H9 (cell line): ENCODE measurements around the gene UBXN10. TPM values are rescaled to one million over a fixed set of nuclear protein-coding genes. Genes with fewer than 3 reads are reported as not detected.

ENCODE experiments used
- DNase-seq: peaks from one replicate; pipeline ENCODE4 v3.0.0-alpha.2; 2017
- H2AFZ ChIP-seq: one replicate; pipeline ENCODE4 v1.6.1; 2013; ENCODE audit warnings: mild to moderate bottlenecking, low read length, control low read depth, moderate library complexity
- H2AK5ac ChIP-seq: 2 replicates; pipeline ENCODE4 v1.6.1; 2013; ENCODE audit warnings: low read length, control low read depth, mixed read lengths; ENCODE audit not compliant: insufficient read length
- H2BK120ac ChIP-seq: one replicate; pipeline ENCODE4 v1.6.1; 2013; ENCODE audit warnings: low read depth, mild to moderate bottlenecking, low read length, control low read depth, inconsistent platforms; ENCODE audit not compliant: poor library complexity, severe bottlenecking
- H2BK12ac ChIP-seq: 2 replicates; pipeline ENCODE4 v1.6.1; 2013; ENCODE audit warnings: low read length, control low read depth, mixed read lengths, low read depth; ENCODE audit not compliant: insufficient read length
- H2BK15ac ChIP-seq: 2 replicates; pipeline ENCODE4 v1.6.1; 2013; ENCODE audit warnings: low read depth, low read length, control low read depth
- H2BK20ac ChIP-seq: one replicate; pipeline ENCODE4 v1.6.1; 2013; ENCODE audit warnings: low read depth, mild to moderate bottlenecking, low read length, control low read depth, inconsistent platforms; ENCODE audit not compliant: poor library complexity, severe bottlenecking
- H2BK5ac ChIP-seq: 2 replicates; pipeline ENCODE4 v1.6.1; 2013; ENCODE audit warnings: low read length, control low read depth, mixed read lengths; ENCODE audit not compliant: insufficient read length
- H3K14ac ChIP-seq: 2 replicates; pipeline ENCODE4 v1.6.1; 2013; ENCODE audit warnings: low read length, control low read depth; ENCODE audit not compliant: insufficient read depth
- H3K18ac ChIP-seq: 2 replicates; pipeline ENCODE4 v1.6.1; 2013; ENCODE audit warnings: low read depth, mild to moderate bottlenecking, mixed read lengths, low read length, control low read depth; ENCODE audit not compliant: insufficient read length
- H3K23ac ChIP-seq: 2 replicates; pipeline ENCODE4 v1.6.1; 2013; ENCODE audit warnings: low read length, control low read depth, mixed read lengths, low read depth; ENCODE audit not compliant: insufficient read length
- H3K23me2 ChIP-seq: 2 replicates; pipeline ENCODE4 v1.6.1; 2013; ENCODE audit warnings: low read depth, mild to moderate bottlenecking, mixed read lengths, low read length, control low read depth; ENCODE audit not compliant: insufficient read length, poor library complexity, severe bottlenecking
- H3K27ac ChIP-seq: 2 replicates; pipeline ENCODE4 v1.5.1; 2013; ENCODE audit warnings: low read length, control low read depth, mixed read lengths, low read depth; ENCODE audit not compliant: insufficient read length
- H3K27me3 ChIP-seq: 2 replicates; pipeline ENCODE4 v1.6.1; 2013; ENCODE audit warnings: low read length, control low read depth, inconsistent platforms; ENCODE audit not compliant: insufficient read depth
- H3K4ac ChIP-seq: 2 replicates; pipeline ENCODE4 v1.6.1; 2013; ENCODE audit warnings: low read depth, mild to moderate bottlenecking, control low read depth, inconsistent platforms, low read length, moderate library complexity
- H3K4me1 ChIP-seq: 2 replicates; pipeline ENCODE4 v1.6.1; 2013; ENCODE audit warnings: low read length, control low read depth, inconsistent platforms; ENCODE audit not compliant: insufficient read depth
- H3K4me2 ChIP-seq: 2 replicates; pipeline ENCODE4 v1.6.1; 2013; ENCODE audit warnings: low read length, control low read depth, mixed read lengths; ENCODE audit not compliant: insufficient read length, insufficient read depth
- H3K56ac ChIP-seq: 2 replicates; pipeline ENCODE4 v1.6.1; 2013; ENCODE audit warnings: low read depth, mild to moderate bottlenecking, mixed read lengths, low read length, control low read depth; ENCODE audit not compliant: insufficient read length
- H3K79me1 ChIP-seq: 2 replicates; pipeline ENCODE4 v1.6.1; 2013; ENCODE audit warnings: low read depth, mild to moderate bottlenecking, moderate library complexity, low read length, control low read depth, inconsistent platforms; ENCODE audit not compliant: insufficient read depth, poor library complexity, severe bottlenecking
- H3K79me2 ChIP-seq: 2 replicates; pipeline ENCODE4 v1.6.1; 2013; ENCODE audit warnings: low read length, control low read depth, inconsistent platforms; ENCODE audit not compliant: insufficient read depth
- H3K9ac ChIP-seq: 2 replicates; pipeline ENCODE4 v1.6.1; 2013; ENCODE audit warnings: low read length, control low read depth, mixed read lengths; ENCODE audit not compliant: insufficient read length; ENCODE audit errors: extremely low read depth
- H3K9me3 ChIP-seq: one replicate; pipeline ENCODE4 v1.6.1; 2013; ENCODE audit warnings: low read depth, low read length, inconsistent platforms; ENCODE audit not compliant: control insufficient read depth
- H3T11ph ChIP-seq: one replicate; pipeline ENCODE4 v1.6.1; 2013; ENCODE audit warnings: mild to moderate bottlenecking, low read length, control low read depth, inconsistent platforms
- H4K20me1 ChIP-seq: one replicate; pipeline ENCODE4 v1.6.1; 2013; ENCODE audit not compliant: control insufficient read depth, insufficient read length, insufficient read depth
- H4K5ac ChIP-seq: 2 replicates; pipeline ENCODE4 v1.6.1; 2013; ENCODE audit warnings: low read depth, mild to moderate bottlenecking, mixed read lengths, low read length, control low read depth; ENCODE audit not compliant: insufficient read length
- H4K8ac ChIP-seq: replicated peaks from 2 replicates; pipeline ENCODE4 v1.6.1; 2013; ENCODE audit warnings: low read length, control low read depth, mixed read lengths, low read depth; ENCODE audit not compliant: insufficient read length
- H4K91ac ChIP-seq: 2 replicates; pipeline ENCODE4 v1.6.1; 2013; ENCODE audit warnings: low read depth, mild to moderate bottlenecking, moderate library complexity, mixed read lengths, low read length, control low read depth; ENCODE audit not compliant: insufficient read length
- H3K27ac Mint-ChIP-seq, 3 experiments: 2 replicates in 2 of 3; 3 replicates in 1 of 3; pipeline ENCODE4 v1.8.0; 2020 to 2021; ENCODE audit warnings: mixed read lengths in 3 of 3, mild to moderate bottlenecking in 1 of 3, moderate library complexity in 1 of 3
- H3K27me3 Mint-ChIP-seq: 2 replicates; pipeline ENCODE4 v1.8.0; 2021; ENCODE audit warnings: low read depth, mild to moderate bottlenecking, moderate library complexity, mixed read lengths
- H3K36me3 Mint-ChIP-seq, 3 experiments: 2 replicates in 2 of 3; 3 replicates in 1 of 3; pipeline ENCODE4 v1.8.0; 2020 to 2021; ENCODE audit warnings: low read depth in 3 of 3, mixed read lengths in 3 of 3; ENCODE audit not compliant: insufficient read depth in 1 of 3
- H3K4me1 Mint-ChIP-seq, 2 experiments: 2 replicates each; pipeline ENCODE4 v1.8.0; 2020; ENCODE audit warnings: mixed read lengths in 2 of 2
- H3K4me3 Mint-ChIP-seq, 2 experiments: 2 replicates in 1 of 2; 3 replicates in 1 of 2; pipeline ENCODE4 v1.8.0; 2020 to 2021; ENCODE audit warnings: mild to moderate bottlenecking in 2 of 2, mixed read lengths in 2 of 2, moderate library complexity in 1 of 2
- H3K9me3 Mint-ChIP-seq, 2 experiments: 2 replicates in 1 of 2; 3 replicates in 1 of 2; pipeline ENCODE4 v1.8.0; 2020; ENCODE audit warnings: mild to moderate bottlenecking in 2 of 2, mixed read lengths in 2 of 2, moderate library complexity in 1 of 2
- whole genome bisulfite sequencing: extraction: QIAGEN DNeasy Blood & Tissue Kit; methylation state at CpG from one replicate; pipeline ENCODE4 v1.1.7; 2013; ENCODE audit warnings: missing lambda C conversion rate, low lambda C conversion rate, mixed read lengths; ENCODE audit not compliant: insufficient read length; ENCODE audit errors: extremely low coverage; 5-methylcytosine and 5-hydroxymethylcytosine counted together
- total RNA-seq: library from RNA; stranded (reverse); gene quantifications from 2 replicates; pipeline ENCODE4 v1.2.1, GENCODE V29; 2021
- TF ChIP-seq, protein P1 (sequence below): fragments of 200-600 bp; sonication (generic); conservative IDR thresholded peaks from 3 replicates; pipeline ENCODE4 v1.8.0; 2021; ENCODE audit warnings: antibody characterized with exemption, mild to moderate bottlenecking

UBXN10 gene
- total RNA-seq, 1 experiment from 2014 or later = 0.59 TPM

DNA sequence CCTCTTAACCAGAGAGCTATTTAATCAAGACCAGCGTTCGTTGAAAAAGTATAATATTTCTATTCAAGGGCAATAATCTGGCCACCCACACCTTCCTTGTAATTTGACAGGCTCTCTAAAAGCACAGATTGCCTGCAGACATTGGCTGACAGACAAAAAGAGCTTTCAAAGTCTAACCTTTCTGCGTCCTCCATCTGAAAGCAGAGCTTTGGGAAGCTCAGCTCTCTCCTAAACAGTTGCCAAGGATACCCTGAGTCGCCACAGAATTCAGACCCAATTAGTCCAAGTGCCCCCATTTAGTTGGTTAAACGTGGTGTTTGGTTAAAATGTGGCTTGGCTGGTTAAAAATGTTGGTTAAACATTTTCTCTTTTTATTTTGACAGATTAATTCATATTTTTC lies 34.1 kb downstream of the UBXN10 start:
- Mint-ChIP-seq H3K4me3 (no peak overlapping the region), H3K9me3 (peaks cover 6% of the 10 kb centered on the region in 2 experiments; a peak in 4 of 5 replicates), H3K36me3 (0 out of 7 replicates have a peak, but pooled peaks cover 0 to 4% (median 0%) of the 10 kb centered on the region in 3 experiments), H3K27ac (no peak overlapping the region), H3K4me1 (peaks cover 4 to 11% of the 10 kb centered on the region in 2 experiments), H3K27me3 (peaks cover 38% of the 10 kb centered on the region)
- Histone ChIP-seq H2BK12ac (no peak overlapping the region), H3K27me3 (peaks cover 2% of the 10 kb centered on the region; the same call in 1 of the 2 replicates), H3K4me1 (no peaks in the 10 kb centered on the region), H3T11ph (no peak overlapping the region), H3K23me2 (no peaks in the 10 kb centered on the region), H3K56ac (no peak overlapping the region), H2AFZ (no peak overlapping the region), H4K5ac (no peak overlapping the region), H3K4ac (no peak overlapping the region), H3K27ac (no peak overlapping the region), H2AK5ac (no peak overlapping the region), H3K9ac (no peak overlapping the region), H4K8ac (no peak overlapping the region), H3K23ac (no peak overlapping the region), H3K79me2 (no peaks in the 10 kb centered on the region), H3K79me1 (no peaks in the 10 kb centered on the region), H4K91ac (no peak overlapping the region), H2BK15ac (no peak overlapping the region), H2BK20ac (no peak overlapping the region), H2BK5ac (no peak overlapping the region), H2BK120ac (no peak overlapping the region), H3K4me2 (no peak overlapping the region), H3K18ac (no peak overlapping the region), H3K9me3 (no peaks in the 10 kb centered on the region), H4K20me1 (no peaks in the 10 kb centered on the region), H3K14ac (no peak overlapping the region)
- no CpG with 5 or more reads among the region's 5 CpGs for WGBS
- no peak for DNase-seq
- TF ChIP-seq, protein P1, sequence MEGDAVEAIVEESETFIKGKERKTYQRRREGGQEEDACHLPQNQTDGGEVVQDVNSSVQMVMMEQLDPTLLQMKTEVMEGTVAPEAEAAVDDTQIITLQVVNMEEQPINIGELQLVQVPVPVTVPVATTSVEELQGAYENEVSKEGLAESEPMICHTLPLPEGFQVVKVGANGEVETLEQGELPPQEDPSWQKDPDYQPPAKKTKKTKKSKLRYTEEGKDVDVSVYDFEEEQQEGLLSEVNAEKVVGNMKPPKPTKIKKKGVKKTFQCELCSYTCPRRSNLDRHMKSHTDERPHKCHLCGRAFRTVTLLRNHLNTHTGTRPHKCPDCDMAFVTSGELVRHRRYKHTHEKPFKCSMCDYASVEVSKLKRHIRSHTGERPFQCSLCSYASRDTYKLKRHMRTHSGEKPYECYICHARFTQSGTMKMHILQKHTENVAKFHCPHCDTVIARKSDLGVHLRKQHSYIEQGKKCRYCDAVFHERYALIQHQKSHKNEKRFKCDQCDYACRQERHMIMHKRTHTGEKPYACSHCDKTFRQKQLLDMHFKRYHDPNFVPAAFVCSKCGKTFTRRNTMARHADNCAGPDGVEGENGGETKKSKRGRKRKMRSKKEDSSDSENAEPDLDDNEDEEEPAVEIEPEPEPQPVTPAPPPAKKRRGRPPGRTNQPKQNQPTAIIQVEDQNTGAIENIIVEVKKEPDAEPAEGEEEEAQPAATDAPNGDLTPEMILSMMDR = no peak
